Testis (tissue), 5 donors: ENCODE data around the gene CEP78. TPM values are rescaled to one million over a fixed set of nuclear protein-coding genes. Genes with fewer than 3 reads are reported as not detected.

ENCODE experiments used
- DNase-seq: peaks from one replicate; pipeline ENCODE4 v3.0.0-alpha.2; 2019
- H3K27ac ChIP-seq, 2 donors: fragments of 200-600 bp; sonication (generic); one replicate each; pipeline ENCODE4 v1.5.1; 2019
- H3K27me3 ChIP-seq: fragments of 200-600 bp; sonication (generic); one replicate; pipeline ENCODE4 v1.5.1; 2019
- H3K36me3 ChIP-seq: fragments of 200-600 bp; sonication (generic); one replicate; pipeline ENCODE4 v1.5.1; 2017; ENCODE audit warnings: low read depth; ENCODE audit errors: missing control alignments
- H3K4me1 ChIP-seq: fragments of 200-600 bp; sonication (generic); one replicate; pipeline ENCODE4 v1.5.1; 2019
- H3K4me3 ChIP-seq, 2 donors: fragments of 200-600 bp; sonication (generic); one replicate each; pipeline ENCODE4 v1.5.1; 2017 to 2019
- H3K9me3 ChIP-seq: fragments of 200-600 bp; sonication (generic); one replicate; pipeline ENCODE4 v1.5.1; 2017
- POLR2A ChIP-seq: fragments of 450-650 bp; IDR thresholded peaks from one replicate; pipeline ENCODE4 v1.6.1; 2017; ENCODE audit warnings: antibody characterized with exemption, mild to moderate bottlenecking, moderate library complexity
- WGBS, 2 donors: methylation state at CpG; one replicate each; pipeline ENCODE4 v1.1.5; 2018; 5-methylcytosine and 5-hydroxymethylcytosine counted together
- intact Hi-C: fragments of 100-400 bp; cut with DNase I; formaldehyde crosslinking; loops from one replicate; pipeline ENCODE4 v1.15.1; 2023; ENCODE audit warnings: low total_unique reads
- long read RNA-seq, 2 donors: transcript quantifications; one replicate each; lab custom pipeline, GENCODE V29; 2026
- polyA plus RNA-seq: library from polyadenylated mRNA; stranded (reverse); fragments of 350-450 nt; fragmentation: Illumina TruSeq; extraction: RNeasy Lipid Tissue Mini Kit (QIAGEN cat#74804); gene quantifications from one replicate; pipeline ENCODE4 v1.2.3, GENCODE V29; 2014; ENCODE audit warnings: low read depth, low replicate concordance; ENCODE audit not compliant: insufficient read depth
- total RNA-seq, 2 donors: library from RNA; depleted of rRNA; stranded (reverse); fragments of >200 nt; gene quantifications; one replicate each; pipeline ENCODE4 v1.2.3, GENCODE V29; 2016
- TF ChIP-seq, protein P1 (sequence below), 3 experiments: fragments of 450-650 bp in 2 of 3; fragments of 200-600 bp in 1 of 3; sonication (generic) in 1 of 3; IDR thresholded peaks; one replicate each; pipeline ENCODE4 v1.5.1; 2016 to 2019; ENCODE audit warnings: antibody characterized with exemption in 3 of 3, mild to moderate bottlenecking in 2 of 3, moderate library complexity in 1 of 3

The CEP78 gene, protein sequence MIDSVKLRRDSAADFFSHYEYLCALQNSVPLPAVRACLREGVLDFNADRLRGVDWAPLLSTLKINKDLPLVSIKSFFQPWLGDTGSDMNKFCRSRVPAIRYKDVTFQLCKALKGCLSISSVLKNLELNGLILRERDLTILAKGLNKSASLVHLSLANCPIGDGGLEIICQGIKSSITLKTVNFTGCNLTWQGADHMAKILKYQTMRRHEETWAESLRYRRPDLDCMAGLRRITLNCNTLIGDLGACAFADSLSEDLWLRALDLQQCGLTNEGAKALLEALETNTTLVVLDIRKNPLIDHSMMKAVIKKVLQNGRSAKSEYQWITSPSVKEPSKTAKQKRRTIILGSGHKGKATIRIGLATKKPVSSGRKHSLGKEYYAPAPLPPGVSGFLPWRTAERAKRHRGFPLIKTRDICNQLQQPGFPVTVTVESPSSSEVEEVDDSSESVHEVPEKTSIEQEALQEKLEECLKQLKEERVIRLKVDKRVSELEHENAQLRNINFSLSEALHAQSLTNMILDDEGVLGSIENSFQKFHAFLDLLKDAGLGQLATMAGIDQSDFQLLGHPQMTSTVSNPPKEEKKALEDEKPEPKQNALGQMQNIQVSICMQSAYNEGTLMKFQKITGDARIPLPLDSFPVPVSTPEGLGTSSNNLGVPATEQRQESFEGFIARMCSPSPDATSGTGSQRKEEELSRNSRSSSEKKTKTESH
- total RNA-seq: 10 to 100 TPM; 37.4 to 50.2 TPM
- 28.2 TPM for polyA plus RNA-seq
- long read RNA-seq, donor 1, full-length matches to known transcripts: 1 of 1 reads
- long read RNA-seq, donor 1, partial matches to known transcripts: 0 of 1 reads
- long read RNA-seq, donor 1, other reads (novel, unspliced or antisense): 0 of 1 reads
- long read RNA-seq, donor 2, partial matches to known transcripts: 10 of 11 reads
- long read RNA-seq, donor 2, other reads (novel, unspliced or antisense): 0 of 11 reads

DNA sequence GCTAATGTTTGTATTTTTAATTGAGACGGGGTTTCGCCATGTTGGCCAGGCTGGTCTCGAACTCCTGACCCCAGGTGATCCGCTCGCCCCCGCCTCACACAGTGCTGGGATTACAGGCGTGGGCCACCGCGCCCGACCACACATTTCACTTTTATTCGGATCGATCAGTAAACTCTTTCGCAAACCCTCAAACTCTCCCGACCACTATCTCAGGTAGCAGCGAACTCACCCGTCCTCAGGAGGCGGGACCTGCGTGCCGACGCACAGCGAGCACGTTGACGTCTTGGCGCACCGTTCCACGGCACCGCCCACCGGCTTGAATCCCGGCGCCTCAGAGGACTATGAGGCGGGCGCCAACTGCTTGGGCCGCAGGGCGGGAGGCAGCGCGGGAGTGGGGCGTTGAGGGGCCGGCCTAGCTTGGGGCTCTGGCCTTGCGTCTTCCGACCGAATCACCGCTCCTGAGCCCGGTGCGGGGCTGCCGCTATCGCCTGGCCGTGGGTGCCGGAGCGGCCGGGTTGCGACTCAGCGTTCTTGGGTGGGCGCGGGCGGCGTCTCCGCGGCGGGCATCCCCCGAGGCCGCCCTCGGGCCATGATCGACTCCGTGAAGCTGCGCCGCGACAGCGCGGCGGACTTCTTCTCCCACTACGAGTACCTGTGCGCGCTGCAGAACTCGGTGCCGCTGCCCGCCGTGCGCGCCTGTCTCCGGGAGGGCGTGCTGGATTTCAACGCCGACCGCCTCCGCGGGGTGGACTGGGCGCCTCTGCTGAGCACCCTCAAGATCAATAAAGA, at the start of gene CEP78:
TSS of gene CEP78 (plus strand) at position 314 of the 789 bp plus-strand sequence. CDS start at position 590, 276 bp downstream.
- Histone ChIP-seq H3K9me3 (no peaks in the 10 kb centered on the region), H3K4me3 (peak within 1 kb of the TSS; percentile 71 to 89), H3K27ac (peak within 1 kb of the TSS; percentile 81 to 87), H3K36me3 (no peaks in the 10 kb centered on the region), H3K4me1 (peaks cover 4% of the 10 kb centered on the region), H3K27me3 (no peaks in the 10 kb centered on the region)
- TF ChIP-seq, protein P1, sequence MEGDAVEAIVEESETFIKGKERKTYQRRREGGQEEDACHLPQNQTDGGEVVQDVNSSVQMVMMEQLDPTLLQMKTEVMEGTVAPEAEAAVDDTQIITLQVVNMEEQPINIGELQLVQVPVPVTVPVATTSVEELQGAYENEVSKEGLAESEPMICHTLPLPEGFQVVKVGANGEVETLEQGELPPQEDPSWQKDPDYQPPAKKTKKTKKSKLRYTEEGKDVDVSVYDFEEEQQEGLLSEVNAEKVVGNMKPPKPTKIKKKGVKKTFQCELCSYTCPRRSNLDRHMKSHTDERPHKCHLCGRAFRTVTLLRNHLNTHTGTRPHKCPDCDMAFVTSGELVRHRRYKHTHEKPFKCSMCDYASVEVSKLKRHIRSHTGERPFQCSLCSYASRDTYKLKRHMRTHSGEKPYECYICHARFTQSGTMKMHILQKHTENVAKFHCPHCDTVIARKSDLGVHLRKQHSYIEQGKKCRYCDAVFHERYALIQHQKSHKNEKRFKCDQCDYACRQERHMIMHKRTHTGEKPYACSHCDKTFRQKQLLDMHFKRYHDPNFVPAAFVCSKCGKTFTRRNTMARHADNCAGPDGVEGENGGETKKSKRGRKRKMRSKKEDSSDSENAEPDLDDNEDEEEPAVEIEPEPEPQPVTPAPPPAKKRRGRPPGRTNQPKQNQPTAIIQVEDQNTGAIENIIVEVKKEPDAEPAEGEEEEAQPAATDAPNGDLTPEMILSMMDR (IDR thresholded peaks at IDR 0.05): no peak
- no peak for TF ChIP-seq POLR2A
- WGBS, 2 donors: 0% methylated on average over 25 to 43 of the region's 87 CpGs
- peak; percentile 96 for DNase-seq
- intact Hi-C loops: no loop called here

DNA sequence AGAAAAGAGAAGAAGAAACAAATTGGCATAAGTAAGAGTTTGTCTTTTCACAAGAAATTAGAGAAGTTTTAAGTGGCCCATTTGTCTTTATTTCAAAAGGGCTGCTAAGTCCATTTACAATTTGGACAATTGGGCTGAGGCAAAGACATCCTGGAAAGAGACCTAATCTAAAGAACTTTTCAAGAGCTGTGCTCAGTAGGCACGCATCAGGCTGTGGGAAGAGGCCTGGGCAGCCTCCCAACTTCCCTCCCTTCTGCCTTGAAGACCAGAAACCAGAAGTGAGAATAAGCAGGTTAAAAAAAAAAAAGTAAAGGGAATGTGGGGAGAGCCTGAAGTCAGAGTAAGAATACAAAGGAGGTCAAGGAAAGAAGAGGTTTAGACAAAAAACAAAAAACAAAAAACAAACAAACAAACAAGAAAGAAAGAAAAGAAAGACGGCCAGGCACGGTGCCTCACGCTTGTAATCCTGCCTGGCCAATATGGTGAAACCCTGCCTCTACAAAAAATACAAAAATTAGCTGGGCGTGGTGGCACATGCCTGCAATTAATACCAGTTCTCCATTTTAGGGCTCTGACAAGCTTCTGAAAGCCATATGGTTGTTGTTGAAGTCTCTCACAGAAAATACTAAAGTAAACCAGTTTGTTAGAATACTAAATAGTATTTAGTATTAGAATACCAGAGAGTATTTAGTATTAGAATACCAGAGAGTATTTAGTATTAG, 48.0 kb upstream of the CEP78 start:
- Histone ChIP-seq H3K9me3 (no peaks in the 10 kb centered on the region), H3K27ac (peak overlapping the region; percentile 59 to 64), H3K36me3 (no peaks in the 10 kb centered on the region), H3K4me1 (peaks cover 12% of the 10 kb centered on the region), H3K27me3 (no peaks in the 10 kb centered on the region), H3K4me3 (no peak overlapping the region)
- peak; percentile 81 for DNase-seq
- WGBS, 2 donors: 76 to 77% methylated on average over 5 of the region's 5 CpGs
- TF ChIP-seq, protein P1 (IDR thresholded peaks at IDR 0.05): no peak
- no peak for TF ChIP-seq POLR2A
- intact Hi-C loops: no loop called here

DNA sequence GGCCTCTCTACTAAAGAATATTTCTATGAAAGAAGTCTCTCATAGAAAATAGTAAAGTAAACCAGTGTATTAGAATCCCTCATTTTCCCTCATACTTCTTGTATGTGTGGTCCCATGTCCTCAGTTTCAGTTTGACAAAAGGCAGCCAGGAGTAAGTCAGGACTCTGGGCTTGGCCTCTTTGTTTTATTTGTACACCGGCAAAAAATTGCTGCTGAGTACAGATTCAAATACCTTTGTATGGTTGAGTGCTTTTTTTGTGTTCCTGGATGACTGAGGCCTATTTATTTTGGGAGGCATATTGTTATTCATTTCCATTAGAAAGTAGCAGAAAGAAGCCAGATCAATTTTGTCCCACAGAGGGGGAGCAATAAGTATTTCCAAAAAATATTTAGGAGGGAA, 47.3 kb upstream of the CEP78 start:
- H3K27me3 ChIP-seq: no peaks in the 10 kb centered on the region
- no peaks in the 10 kb centered on the region for H3K36me3 ChIP-seq
- no peak for DNase-seq
- peak overlapping the region; percentile 27 to 59 for H3K27ac ChIP-seq
- H3K9me3 ChIP-seq: no peaks in the 10 kb centered on the region
- TF ChIP-seq, protein P1 (IDR thresholded peaks at IDR 0.05): no peak
- no peak for TF ChIP-seq POLR2A
- no peak overlapping the region for H3K4me3 ChIP-seq
- H3K4me1 ChIP-seq: peaks cover 12% of the 10 kb centered on the region
- intact Hi-C loops: no loop called here
- WGBS, 2 donors: 79% methylated on average over 1 of the region's 1 CpG

DNA sequence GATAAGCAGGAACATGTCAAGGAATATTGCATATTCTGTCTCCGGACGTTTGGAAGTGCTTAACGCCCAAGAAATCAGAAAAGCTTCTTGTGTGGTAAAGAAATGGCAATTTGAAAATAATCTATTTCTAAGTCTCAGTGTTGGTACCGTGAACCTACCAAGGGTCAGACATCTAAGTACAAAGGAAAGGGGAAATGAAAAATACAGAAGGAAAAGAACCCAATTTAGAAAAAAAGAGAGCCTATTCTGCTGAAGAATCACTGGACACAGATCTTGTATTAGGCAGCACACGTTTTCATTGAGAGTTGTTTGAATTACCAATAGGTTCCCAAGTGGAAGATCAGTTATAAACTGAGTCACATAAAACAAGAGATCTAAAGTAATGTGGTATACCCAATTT, 46.9 kb upstream of the CEP78 start:
- H3K27ac ChIP-seq: peak overlapping the region in 1 of 2 donors; percentile 27
- peaks cover 12% of the 10 kb centered on the region for H3K4me1 ChIP-seq
- no peaks in the 10 kb centered on the region for H3K36me3 ChIP-seq
- no peaks in the 10 kb centered on the region for H3K27me3 ChIP-seq
- WGBS, 2 donors: 72 to 81% methylated on average over 5 of the region's 5 CpGs
- no peak for DNase-seq
- no peaks in the 10 kb centered on the region for H3K9me3 ChIP-seq
- H3K4me3 ChIP-seq: no peak overlapping the region
- TF ChIP-seq, protein P1 (IDR thresholded peaks at IDR 0.05): no peak
- no peak for TF ChIP-seq POLR2A
- intact Hi-C loops: no loop called here
